Left cardiac atrium (tissue), 4 donors: ENCODE measurements around the gene ZFP36. TPM values are rescaled to one million over a fixed set of nuclear protein-coding genes. Genes with fewer than 3 reads are reported as not detected.
A peak's percentile ranks its signal among the peaks of the same experiment; 100 is the strongest.
"Not testable (repeated sequence)": the region's sequence is repeated elsewhere in the genome, so short reads cannot be mapped to it uniquely, and the experiment has no call there.

Experiments
- ATAC-seq, 2 donors: fragments of 200-7000 bp; cut with Tn5 transposase; one replicate each; pipeline ENCODE4 v1.9.1; 2020; ENCODE audit warnings: mild to moderate bottlenecking in 2 of 2, moderate library complexity in 2 of 2
- DNase-seq: peaks from one replicate; pipeline ENCODE4 v3.0.0-alpha.2; 2020
- intact Hi-C, 2 donors: fragments of 100-400 bp; cut with DNase I; formaldehyde crosslinking; loops; one replicate each; pipeline versions ENCODE4 v1.14.1 to v1.15.1; 2022 to 2023
- total RNA-seq, 2 donors: library from RNA; stranded (reverse); fragmentation: NEBNext Ultra II Directional; extraction: Animal tissue kit (Norgen Biotek cat#: 25700); gene quantifications; one replicate each; pipeline ENCODE4 v1.2.1, GENCODE V29; 2021
- donor health status: DM: no; HTN: yes; CAD: no.
- donor health status: DM: no; HTN: yes; CAD: no; lungs with severe emphysema.
- donor health status: DM: yes; HTN: yes; CAD: no.
- donor health status: Dilated cardiomyopathy.

ZFP36 gene
- total RNA-seq, 2 donors from 2014 or later, result 93.5 to 156 TPM

DNA sequence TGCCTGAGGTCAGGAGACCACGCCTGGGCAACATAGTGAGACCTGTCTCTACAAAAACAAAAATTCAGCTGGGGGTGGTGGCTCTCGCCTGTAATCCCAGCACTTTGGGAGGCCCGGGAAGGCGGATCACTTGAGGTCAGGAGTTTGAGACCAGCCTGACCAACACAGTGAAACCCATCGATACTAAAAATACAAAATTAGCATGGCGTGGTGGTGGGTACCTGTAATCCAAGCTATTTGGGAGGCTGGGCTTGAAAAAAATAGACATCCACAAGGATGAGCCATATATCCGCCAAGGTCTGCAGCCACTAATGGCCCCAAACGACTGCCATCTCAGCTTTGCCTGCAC is 26.0 kb downstream of the ZFP36 start:
- ATAC-seq (no peak), DNase-seq (no peak)
- intact Hi-C loops, result loop anchor here in 1 of 2 donors (2.0 kb wide), 1 partner anchor 16 kb away; no protein-coding TSS in a partner anchor

DNA sequence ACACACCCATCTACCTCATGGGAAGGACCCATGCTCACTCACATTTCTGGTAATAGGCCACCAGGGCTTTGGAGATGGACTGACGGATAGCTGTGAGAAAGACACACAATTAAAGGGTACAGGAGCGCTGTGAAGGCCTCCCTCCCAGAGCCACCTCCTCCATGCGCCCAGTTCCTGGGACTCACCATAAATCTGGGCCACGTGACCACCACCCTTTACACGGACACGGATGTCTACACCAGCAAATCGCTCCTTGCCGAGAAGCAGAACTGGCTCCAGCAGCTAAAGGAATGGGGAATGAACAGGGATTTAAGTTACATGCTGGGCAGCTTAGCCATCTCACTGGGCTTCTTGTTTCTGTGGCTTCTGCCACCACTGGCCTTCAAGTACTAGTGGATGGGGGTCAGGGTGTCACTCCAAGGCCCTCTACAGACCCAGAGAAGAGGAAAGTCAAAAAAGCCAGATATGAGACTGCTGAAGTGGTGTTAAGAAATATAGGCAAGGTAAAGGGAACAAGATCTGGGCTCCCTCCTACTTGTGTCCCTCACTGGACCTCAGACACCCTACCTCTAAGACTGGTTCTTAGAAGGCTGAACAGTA is 26.9 kb downstream of the ZFP36 start:
- intact Hi-C loops, result loop anchor here in 1 of 2 donors (2.0 kb wide), 1 partner anchor 17 kb away; no protein-coding TSS in a partner anchor
- DNase-seq (no peak), ATAC-seq (no peak)

DNA sequence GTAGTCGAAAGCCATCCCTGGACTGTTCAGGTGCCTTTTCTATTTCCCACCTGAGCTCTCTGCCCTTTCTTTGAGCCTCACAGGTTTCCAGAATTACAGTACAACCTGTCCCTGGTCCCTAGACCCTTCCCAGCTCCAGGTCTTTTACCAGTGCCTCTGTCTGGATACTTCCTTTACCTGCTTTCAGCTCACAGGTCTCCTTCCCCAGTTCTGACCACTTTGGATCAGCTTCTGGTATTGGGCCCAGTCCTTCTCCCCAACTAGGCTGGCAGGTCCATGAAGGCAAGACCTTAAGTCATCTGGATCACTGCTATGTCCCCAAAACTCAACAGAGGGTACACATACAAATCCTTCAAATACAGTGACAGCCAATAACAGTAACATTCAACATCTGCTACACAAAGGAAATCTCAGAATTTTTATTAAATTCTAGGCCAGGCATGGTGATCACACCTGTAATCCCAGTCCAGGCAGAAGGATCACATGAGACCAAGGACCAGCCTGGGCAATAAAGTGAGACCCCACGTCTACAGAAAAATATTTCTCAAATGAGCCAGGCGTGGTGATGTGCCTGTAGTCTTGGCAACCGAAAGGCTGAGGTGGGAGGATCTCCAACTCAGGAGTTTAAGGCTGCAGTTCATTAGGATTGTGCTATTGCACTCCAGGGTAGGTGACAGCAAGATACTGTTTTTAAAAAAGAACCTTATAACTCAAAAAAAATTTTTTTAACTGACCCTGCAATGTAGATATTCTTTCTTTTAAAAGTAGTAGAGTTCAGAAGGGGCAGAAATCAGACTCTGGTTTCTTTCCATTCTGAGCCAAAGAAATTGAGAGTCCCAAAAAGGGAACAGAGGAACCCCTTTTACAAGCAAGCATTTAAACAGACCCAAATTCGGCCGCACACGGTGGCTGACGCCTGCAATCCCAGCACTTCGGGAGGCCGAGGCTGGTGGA is 27.8 kb downstream of the ZFP36 start:
- DNase-seq (no peak), ATAC-seq (no peak)
- intact Hi-C loops, result no loop called here

DNA sequence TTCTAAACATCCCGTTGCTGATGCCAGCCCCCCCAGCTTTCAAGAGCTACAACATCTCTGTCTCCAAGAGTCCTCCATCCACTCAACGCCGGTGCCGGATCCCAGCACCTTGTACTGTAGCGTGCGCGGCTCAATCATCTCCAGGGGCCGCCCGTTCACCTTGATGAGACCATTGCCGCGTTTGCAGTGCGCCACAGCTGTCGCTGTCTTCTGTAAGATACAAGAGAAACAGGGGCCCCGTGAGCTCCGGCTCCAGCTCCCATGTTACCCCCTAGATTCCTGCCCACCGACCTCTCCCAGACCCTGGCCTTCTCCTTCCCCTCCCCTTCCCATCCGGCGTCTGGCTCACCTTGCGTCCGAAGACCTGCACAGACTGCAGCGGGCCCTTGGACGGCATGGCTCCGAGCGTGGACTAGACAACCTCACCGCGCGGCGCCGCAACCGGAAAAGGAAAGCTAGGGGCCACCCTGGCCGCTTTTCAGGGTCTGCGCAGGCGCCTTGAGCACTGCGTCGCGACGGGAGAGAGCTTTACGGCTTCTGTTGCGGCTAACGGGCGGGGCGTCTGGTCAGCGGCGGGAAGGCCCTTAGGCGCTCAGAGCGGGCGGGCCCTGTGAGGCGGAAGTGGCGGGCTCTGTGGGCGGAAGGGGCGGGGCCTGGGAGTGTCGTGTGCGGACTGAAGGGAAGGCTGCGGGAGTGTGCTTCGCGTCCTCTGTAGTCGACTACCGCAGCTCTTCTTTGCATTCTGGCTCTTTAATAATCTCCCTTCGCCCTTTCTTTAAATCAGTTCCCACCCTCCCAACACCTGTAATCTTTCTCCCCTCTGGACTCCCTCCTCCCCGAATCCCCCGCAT is 29.1 kb downstream of the ZFP36 start, which contains the start of gene RPS16:
RPS16 (minus strand) TSS at position 451 of the 851 bp plus-strand sequence; CDS start at position 397, 54 bp downstream.
- intact Hi-C loops, result no loop called here
- peak; percentile 99 for DNase-seq
- ATAC-seq, result peak; percentile 98 to 99

DNA sequence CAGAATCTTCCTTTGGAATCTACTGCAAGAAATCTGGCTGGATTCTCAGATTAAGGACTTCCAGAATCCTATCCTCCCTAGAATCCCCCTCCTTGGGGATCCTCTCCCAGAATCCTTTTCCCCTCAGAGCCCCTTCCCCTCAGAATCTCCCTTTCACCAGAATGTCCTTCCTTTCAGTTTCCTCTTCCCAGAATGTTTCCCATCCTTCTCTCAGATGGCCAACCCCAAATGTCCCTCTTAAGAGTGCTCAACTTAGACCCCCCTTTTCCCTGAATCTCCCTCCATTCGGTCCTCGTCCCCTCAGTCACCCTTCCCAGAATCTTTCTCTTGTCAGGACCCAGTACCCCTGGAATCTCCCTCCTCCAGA is 29.7 kb downstream of the ZFP36 start:
- intact Hi-C loops, result no loop called here
- no peak for DNase-seq
- no peak for ATAC-seq

DNA sequence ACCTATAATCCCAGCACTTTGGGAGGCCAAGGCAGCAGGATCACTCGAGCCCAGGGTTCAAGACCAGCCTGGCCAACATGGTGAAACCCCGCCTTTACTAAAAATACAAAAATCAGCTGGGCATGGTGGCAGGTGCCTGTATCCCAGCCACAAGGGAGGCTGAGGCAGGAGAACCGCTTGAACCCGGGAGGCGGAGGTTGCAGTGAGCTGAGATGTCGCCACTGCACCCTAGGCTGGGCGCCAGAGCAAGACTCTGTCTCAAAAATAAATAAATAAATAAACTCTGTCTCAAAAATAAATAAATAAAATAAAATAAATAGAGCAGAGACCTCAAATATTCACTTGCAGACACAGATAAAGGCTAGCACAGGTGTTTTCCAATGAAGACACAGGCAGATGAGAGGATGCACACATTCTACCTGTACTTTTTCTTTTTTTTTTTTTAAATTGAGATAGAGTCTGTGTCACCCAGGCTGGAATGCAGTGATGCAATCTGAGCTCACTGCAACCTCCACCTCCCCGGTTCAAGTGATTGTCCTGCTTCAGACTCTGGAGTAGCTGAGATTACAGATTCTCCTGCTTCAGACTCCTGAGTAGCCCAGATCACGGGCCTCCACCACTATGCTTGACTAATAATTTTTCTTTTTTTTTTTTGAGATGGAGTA is 31.8 kb downstream of the ZFP36 start:
- ATAC-seq (no peak), DNase-seq (no peak)
- intact Hi-C loops, result no loop called here

DNA sequence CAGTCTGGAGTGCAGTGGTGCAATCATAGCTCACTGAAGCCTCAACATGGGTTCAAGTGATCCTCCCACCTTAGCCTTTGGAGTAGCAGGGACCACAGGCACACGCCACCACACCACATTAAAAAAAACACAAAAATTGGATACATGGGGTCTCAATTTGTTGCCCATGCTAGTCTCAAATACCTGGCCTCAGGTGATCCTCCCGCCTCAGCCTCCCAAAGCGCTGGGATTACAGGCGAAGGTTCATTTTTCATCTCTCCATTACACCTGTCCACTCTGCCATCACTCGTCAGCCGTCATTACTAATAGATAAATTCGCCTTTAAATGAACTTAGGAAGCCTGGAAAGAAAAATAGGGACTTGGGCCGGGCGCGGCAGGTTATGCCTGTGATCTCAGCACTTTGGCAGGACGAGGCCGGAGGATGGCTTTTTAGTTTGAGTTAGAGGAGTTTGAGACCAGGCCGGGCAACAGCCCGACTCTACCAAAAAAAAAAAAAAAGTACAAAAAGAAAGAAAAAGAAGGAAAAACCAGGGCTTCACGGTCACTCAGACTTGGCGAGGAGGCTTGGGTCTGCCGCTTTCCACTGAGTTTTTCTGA is 38.0 kb downstream of the ZFP36 start:
- no peak for DNase-seq
- intact Hi-C loops, result loop anchor here in 1 of 2 donors (5.0 kb wide), 1 partner anchor 88 kb away; the partner anchor contains the start of gene EID2B
- peak; percentile 4 to 7 for ATAC-seq

DNA sequence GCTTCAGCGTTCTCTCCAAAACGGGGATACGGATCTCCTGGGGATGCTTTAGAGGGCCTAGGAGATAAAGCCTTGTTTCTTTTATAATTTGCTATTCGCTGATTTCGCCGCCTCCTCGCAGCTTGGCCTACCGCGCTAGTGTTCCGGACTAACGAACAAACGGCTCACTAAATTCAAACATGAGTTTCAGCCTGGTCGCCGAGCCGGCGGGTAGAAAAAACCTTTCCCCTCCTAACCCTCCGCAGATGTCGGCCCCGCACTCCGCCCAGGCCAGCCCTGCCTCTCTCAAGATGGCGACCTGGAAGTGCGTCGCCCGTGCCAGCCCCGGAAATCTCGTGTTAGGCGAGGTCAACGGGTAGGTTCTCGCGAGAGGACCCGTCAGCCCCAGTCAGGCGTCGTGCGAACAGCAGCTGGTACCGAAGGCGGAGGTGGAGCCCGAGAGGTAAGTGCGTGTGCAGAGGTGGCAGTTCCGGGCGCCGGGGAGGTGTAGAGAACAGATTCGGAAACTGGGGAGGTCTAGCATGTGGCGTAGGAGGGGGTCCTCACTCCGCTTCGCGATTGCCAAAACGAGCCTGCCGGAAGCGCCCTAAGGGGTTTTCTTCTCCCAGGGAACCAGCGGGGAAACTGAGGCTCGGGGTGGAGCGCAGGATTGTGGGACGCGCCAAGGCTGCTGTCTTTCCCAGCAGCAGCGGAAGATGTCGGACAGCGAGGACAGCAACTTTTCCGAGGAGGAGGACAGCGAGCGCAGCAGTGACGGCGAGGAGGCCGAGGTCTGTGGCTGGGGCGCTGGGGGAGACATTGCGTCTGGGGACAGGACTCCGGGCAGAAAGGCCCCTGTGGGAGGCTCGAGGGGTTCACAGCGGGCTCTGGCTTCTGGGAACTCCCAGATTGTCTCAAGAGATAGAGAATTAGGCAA is 38.8 kb downstream of the ZFP36 start, which contains the start of gene SUPT5H:
SUPT5H (plus strand) TSS at position 387 of the 916 bp plus-strand sequence; CDS start at position 696, 309 bp downstream.
- intact Hi-C loops, result no loop called here
- DNase-seq, result peak; percentile 98
- ATAC-seq, result peak; percentile 97 to 99

DNA sequence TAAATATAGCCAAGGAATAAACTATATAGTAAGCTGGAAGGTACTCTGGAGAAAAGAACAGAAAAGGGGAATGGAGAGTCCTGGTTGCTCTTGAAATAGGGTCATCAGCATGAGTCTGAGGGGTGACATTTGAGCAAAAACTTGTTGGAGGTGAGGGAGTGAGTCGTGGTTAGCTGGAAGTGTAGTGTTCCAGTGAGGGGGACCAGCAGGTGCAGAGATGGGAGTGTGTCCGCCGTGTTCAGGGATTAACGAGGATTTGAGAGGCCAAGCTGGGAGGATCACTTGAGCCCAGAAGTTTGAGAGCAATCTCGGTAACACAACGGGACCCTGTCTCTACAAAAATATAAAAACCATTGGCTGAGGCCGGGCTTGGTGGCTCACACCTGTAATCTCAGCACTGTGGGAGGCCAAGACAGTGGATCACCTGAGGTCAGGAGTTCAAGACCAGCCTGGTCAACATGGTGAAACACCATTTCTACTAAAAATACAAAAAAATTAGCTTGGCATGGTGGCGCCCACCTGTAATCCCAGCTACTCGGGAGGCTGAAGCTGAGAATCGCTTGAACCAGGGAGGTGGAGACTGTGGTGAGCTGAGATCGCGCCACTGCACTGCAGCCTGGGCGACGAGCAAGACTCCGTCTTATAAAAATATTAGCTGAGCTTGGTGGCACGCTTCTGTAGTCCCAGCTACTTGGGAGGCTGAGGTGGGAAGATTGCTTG is 39.9 kb downstream of the ZFP36 start:
- ATAC-seq, result no peak
- intact Hi-C loops, result no loop called here

DNA sequence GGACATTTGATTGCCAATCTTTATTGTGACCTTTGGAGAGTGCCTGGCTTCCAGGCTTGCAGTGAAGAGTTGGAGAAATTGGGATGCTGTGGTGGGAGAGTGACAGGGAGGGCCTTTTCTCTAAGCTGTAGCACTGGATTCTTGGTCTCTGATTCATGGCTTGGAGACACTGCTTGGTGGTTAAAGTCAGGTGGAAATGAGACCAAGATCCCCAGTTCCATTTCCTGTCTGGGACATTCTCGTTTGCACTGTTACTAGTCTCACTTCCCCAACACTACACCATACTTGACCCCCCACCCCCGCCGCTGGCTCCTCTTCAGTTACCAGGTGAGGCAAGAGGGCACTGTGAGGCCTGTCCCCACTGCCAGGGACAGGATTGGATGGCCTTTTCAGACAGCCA is 41.6 kb downstream of the ZFP36 start:
- DNase-seq (no peak), ATAC-seq (no peak)
- intact Hi-C loops, result no loop called here

More for the DNA sequence above, 39.9 kb downstream of the ZFP36 start:
- no peak for DNase-seq

DNA sequence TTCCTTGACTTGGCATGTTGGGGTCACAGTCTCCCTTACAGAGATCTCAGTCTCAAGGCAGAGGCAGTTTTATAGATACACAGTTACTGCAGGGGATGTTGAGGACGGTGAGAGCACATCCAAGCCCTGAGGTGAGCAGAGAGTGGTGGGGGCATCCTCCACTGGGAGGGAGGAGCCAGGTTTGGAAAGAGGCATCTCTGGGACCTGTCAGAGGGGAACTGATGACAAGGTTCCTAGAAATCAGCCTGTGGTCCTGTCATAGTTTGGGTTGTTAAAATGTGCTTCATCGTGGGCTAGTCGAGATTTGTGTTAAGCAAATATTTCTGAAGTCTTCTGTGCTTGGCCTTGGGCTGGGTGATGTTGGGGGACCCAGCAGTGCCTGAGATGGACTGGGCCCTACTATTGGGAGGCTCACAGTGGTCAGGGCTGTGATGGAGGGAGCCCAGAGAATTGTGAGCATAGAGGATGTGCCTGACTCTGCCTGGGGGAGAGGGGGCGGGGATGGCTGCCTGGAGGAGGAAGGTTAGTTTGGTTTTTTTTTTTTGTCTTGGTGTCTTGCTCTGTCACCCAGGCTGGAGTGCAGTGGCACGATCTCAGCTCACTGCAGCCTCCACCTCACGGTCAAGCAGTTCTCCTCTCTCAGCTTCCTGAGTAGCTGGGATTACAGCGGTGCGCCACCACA is 42.6 kb downstream of the ZFP36 start:
- intact Hi-C loops, result no loop called here
- DNase-seq (no peak), ATAC-seq (no peak)

DNA sequence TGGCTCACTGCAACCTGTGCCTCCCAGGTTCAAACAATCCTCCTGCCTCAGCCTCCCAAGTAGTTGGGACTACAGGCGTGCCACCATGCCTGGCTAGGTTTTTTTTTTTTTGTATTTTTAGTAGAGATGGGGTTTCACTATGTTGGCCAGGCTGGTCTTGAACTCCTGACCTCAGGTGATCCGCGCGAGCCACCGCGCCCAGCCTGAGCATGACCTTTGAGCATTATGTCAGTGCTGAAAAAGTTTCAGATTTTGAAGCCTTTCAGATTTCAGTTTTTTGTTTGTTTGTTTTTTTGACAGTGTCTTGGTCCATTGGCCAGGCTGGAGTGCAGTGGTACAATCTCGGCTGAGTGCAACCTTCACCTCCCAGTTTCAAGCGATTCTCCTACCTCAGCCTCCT is 44.6 kb downstream of the ZFP36 start:
- not testable (repeated sequence) for DNase-seq, ATAC-seq

More for the DNA sequence above, 44.6 kb downstream of the ZFP36 start:
- intact Hi-C loops, result not testable (repeated sequence)
